GM23338 (cell line): ENCODE measurements around the gene EXOC6B.

ENCODE experiments used
- CREB1 ChIP-seq: fragments of 250-450 bp; sonication (Bioruptor Pico); IDR thresholded peaks from 2 replicates; pipeline ENCODE4 v1.5.0; 2020; ENCODE audit warnings: low read depth, mild to moderate bottlenecking, moderate library complexity
- CTCF ChIP-seq, 2 experiments: fragments of 200-600 bp in 1 of 2; sonication (generic) in 1 of 2; conservative IDR thresholded peaks; 2 replicates each; pipeline versions ENCODE4 v1.5.1 to v1.6.1; 2016 to 2017; ENCODE audit warnings: antibody characterized with exemption in 2 of 2, low read depth in 2 of 2, mild to moderate bottlenecking in 2 of 2, moderate library complexity in 1 of 2
- EZH2 ChIP-seq: fragments of 200-600 bp; sonication (generic); IDR thresholded peaks from one replicate; pipeline ENCODE4 v1.8.0; 2017; ENCODE audit warnings: antibody characterized with exemption, mild to moderate bottlenecking, low read depth; ENCODE audit not compliant: unreplicated experiment
- EZH2phosphoT487 ChIP-seq: fragments of 200-600 bp; sonication (generic); IDR thresholded peaks from one replicate; pipeline ENCODE4 v1.8.1; 2018; ENCODE audit warnings: antibody characterized with exemption; ENCODE audit not compliant: unreplicated experiment
- JUNB ChIP-seq: IDR thresholded peaks from one replicate; pipeline ENCODE4 v1.6.1; 2016; ENCODE audit warnings: antibody characterized with exemption; ENCODE audit not compliant: unreplicated experiment
- POLR2AphosphoS5 ChIP-seq: IDR thresholded peaks from 2 replicates; pipeline ENCODE4 v1.6.1; 2016; ENCODE audit warnings: antibody characterized with exemption, low read depth
- REST ChIP-seq: IDR thresholded peaks from one replicate; pipeline ENCODE4 v1.6.1; 2018; ENCODE audit warnings: antibody characterized with exemption; ENCODE audit not compliant: unreplicated experiment
- STAT1 ChIP-seq: IDR thresholded peaks from one replicate; pipeline ENCODE4 v1.6.1; 2016; ENCODE audit warnings: antibody characterized with exemption; ENCODE audit not compliant: unreplicated experiment
- ZNF331 ChIP-seq: fragments of 250-450 bp; sonication (Bioruptor Pico); IDR thresholded peaks from 2 replicates; pipeline ENCODE4 v1.5.0; 2020; ENCODE audit warnings: low read depth, mild to moderate bottlenecking, moderate library complexity

- TF ChIP-seq CTCF (conservative IDR thresholded peaks at IDR 0.05; ENCODE audit: low read depth in 2 of 2) (no peak), JUNB (no peak), ZNF331 (CRISPR knock-in tag) (no peak), POLR2AphosphoS5 (no peak), EZH2phosphoT487 (no peak), EZH2 (no peak), REST (no peak), CREB1 (no peak), STAT1 (no peak)
Measured at GRCh38 chr2:72138011-72138881, 687.6 kb downstream of the EXOC6B start.
